H1 (cell line): ENCODE results near the gene TRIM46. TPM values are rescaled to one million over a fixed set of nuclear protein-coding genes. Genes with fewer than 3 reads are reported as not detected.

Experiments
- CBX5 ChIP-seq: fragments of 300-800, 300-1000 bp; sonication (generic); IDR thresholded peaks from 2 replicates; pipeline ENCODE4 v1.7.1; 2016; ENCODE audit warnings: antibody characterized with exemption, low read length, low read depth
- CHD2 ChIP-seq: IDR thresholded peaks from 2 replicates; pipeline ENCODE4 v1.6.1; 2012; ENCODE audit warnings: low read length, improper control_type of control experiment
- KDM4A ChIP-seq: IDR thresholded peaks from one replicate; pipeline ENCODE4 v1.7.1; 2012; ENCODE audit warnings: low read depth, mild to moderate bottlenecking, moderate library complexity, low read length, inconsistent platforms; ENCODE audit not compliant: severe bottlenecking
- PHF8 ChIP-seq: fragments of 200-600 bp; sonication (generic); conservative IDR thresholded peaks from 2 replicates; pipeline ENCODE4 v1.7.1; 2012; ENCODE audit warnings: low read depth, mild to moderate bottlenecking, inconsistent platforms, low read length, moderate library complexity
- POLR2A ChIP-seq, 2 experiments: IDR thresholded peaks; 1 replicate in 1 of 2; 2 replicates in 1 of 2; pipeline ENCODE4 v1.6.1; 2011; ENCODE audit warnings: low read depth in 2 of 2, low read length in 2 of 2, mild to moderate bottlenecking in 2 of 2; ENCODE audit errors: control extremely low read depth in 1 of 2
- SAP30 ChIP-seq: fragments of 300-600 bp; sonication (generic); IDR thresholded peaks from 2 replicates; pipeline ENCODE4 v1.7.1; 2012; ENCODE audit warnings: low read length, moderate library complexity, mild to moderate bottlenecking, inconsistent platforms; ENCODE audit not compliant: insufficient read depth, insufficient replicate concordance
- SUZ12 ChIP-seq: fragments of 200-600 bp; sonication (generic); IDR thresholded peaks from 2 replicates; pipeline ENCODE4 v1.6.1; 2012; ENCODE audit warnings: mild to moderate bottlenecking, inconsistent platforms, low read length, moderate library complexity, mixed read lengths
- polyA plus RNA-seq, 7 experiments: library from polyadenylated mRNA; depleted of rRNA in 3 of 7; stranded (reverse) in 5 of 7; unstranded in 2 of 7; fragments of >200 nt in 5 of 7; fragments of 200-250 nt in 2 of 7; gene quantifications; 1 replicate in 5 of 7; 2 replicates in 1 of 7; 4 replicates in 1 of 7; pipeline versions ENCODE4 v1.2.1 to v1.2.3, GENCODE V29; 2011 to 2013; ENCODE audit warnings: missing spikeins in 2 of 7, mixed read lengths in 2 of 7
- total RNA-seq: library from RNA; stranded (reverse); fragmentation: NEBNext Ultra II Directional; extraction: Animal tissue kit (Norgen Biotek cat#: 25700); gene quantifications from 2 replicates; pipeline ENCODE4 v1.2.1, GENCODE V29; 2021

Gene TRIM46
- total and polyA plus RNA-seq, 2 of the 8 experiments (the other 6 are each of a cell fraction or from before 2014, with no cell fraction given): 15.5 to 21.6 TPM

GRCh38 chr1:155168456-155169210 is 5.0 kb upstream of the TRIM46 start (continued):
- TF ChIP-seq SUZ12: no peak
- TF ChIP-seq POLR2A (IDR thresholded peaks at IDR 0.05; ENCODE audit: control extremely low read depth in 1 of 2, low read depth in 2 of 2, low read length in 2 of 2): no peak
- TF ChIP-seq SAP30: no peak
- TF ChIP-seq CBX5: no peak
- TF ChIP-seq PHF8: no peak
- TF ChIP-seq CHD2: no peak
- TF ChIP-seq KDM4A: no peak
